ENCODE results near the gene ZDHHC7. TPM values are rescaled to one million over a fixed set of nuclear protein-coding genes. Genes with fewer than 3 reads are reported as not detected.
A peak's percentile ranks its signal among the peaks of the same experiment; 100 is the strongest.

The ZDHHC7 gene
- total RNA-seq, 4 donors from 2014 or later = 24.8 to 89.1 (median 69.6) TPM

DNA sequence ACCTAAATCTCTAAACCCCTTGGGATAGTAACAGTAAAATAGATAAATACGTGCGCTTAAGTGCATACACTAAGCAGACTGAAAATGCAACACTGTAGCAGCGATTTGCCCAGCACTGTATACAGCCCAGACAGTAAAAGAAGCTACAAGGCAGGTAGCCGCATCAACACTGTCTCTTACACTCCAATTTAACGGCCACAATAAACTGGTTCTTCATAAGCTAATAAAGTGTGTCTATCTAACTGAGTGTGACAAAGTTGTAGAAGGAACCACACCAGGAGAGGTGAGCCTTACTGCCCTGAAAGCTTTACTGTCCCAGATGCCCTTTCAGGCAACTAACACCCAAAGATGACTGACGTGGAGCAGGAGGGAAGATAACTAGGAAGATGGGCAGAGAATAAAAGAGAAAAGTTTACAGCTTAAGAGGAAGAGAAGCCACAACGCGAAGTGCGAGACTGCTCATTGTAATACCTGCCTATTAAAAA lies 847 bp downstream of the ZDHHC7 start:
- Histone ChIP-seq H3K4me3 (peak overlapping the region; percentile 72 to 93 (median 82)), H3K9me3 (no peaks in the 10 kb centered on the region), H3K27ac (peak overlapping the region; percentile 92 to 98 (median 92)), H3K36me3 (no peaks in the 10 kb centered on the region), H3K4me1 (peaks cover 0 to 47% (median 5%) of the 10 kb centered on the region in 4 donors), H3K27me3 (no peaks in the 10 kb centered on the region)
- DNase-seq = no peak
- TF ChIP-seq, protein P1, sequence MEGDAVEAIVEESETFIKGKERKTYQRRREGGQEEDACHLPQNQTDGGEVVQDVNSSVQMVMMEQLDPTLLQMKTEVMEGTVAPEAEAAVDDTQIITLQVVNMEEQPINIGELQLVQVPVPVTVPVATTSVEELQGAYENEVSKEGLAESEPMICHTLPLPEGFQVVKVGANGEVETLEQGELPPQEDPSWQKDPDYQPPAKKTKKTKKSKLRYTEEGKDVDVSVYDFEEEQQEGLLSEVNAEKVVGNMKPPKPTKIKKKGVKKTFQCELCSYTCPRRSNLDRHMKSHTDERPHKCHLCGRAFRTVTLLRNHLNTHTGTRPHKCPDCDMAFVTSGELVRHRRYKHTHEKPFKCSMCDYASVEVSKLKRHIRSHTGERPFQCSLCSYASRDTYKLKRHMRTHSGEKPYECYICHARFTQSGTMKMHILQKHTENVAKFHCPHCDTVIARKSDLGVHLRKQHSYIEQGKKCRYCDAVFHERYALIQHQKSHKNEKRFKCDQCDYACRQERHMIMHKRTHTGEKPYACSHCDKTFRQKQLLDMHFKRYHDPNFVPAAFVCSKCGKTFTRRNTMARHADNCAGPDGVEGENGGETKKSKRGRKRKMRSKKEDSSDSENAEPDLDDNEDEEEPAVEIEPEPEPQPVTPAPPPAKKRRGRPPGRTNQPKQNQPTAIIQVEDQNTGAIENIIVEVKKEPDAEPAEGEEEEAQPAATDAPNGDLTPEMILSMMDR (IDR thresholded peaks at IDR 0.05) = no peak
- TF ChIP-seq POLR2A (IDR thresholded peaks at IDR 0.05) = peak in 1 of 2 donors; percentile 40

DNA sequence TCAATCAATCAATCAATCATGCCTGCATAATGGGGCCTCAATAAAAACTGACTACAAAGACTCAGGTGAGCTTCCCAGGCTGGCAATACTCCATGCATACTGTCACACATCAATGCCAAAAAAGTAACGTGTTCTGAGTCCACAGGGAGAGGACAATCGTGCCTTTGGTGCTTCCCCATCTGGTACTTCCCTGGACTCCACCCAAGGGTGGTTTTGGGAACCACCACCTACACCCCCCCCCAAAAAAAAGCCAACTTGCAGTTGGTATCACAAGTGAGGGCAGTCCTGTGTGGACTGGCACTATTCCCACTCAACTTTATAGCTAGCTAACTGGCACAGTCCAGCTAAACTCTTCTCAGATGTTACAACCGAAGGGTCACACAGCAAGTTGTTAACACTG lies 3.1 kb downstream of the ZDHHC7 start:
- Histone ChIP-seq H3K27me3 (no peaks in the 10 kb centered on the region), H3K4me1 (peaks cover 0 to 66% (median 6%) of the 10 kb centered on the region in 4 donors)
- TF ChIP-seq POLR2A (IDR thresholded peaks at IDR 0.05) = no peak
- TF ChIP-seq, protein P1 (IDR thresholded peaks at IDR 0.05) = no peak

DNA sequence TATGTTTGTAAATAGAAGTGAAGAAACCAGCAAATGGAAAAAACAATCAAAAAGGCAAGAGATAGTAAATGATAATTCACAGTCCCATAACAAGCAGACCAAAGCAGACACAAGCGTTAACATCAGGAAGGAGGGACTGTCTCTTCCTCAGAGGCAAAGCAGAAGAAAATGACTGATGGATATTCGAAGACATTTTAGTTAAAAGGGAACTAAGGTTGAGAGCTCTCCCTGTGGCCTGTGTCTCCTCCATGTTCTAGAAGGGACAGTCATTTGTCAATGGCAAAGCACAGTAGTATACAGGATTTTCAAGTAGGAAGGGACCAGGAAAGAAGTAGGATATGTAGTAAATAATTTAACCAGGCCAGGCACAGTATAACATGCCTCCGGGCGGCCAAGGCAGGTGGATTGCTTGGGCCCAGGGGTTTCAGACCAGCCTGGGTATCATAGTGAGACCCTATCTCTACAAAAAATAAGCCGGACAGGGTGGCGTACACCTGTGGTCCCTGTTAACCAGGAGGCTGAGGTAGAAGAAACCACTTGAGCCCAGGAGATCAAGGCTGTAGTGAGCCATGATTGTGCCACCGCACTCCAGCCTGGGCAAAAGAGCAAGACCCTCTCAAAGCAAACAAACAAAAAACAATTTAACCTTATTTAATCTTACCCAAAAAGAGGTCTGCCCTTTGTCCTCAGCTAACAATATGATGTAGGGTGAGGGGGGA lies 3.7 kb downstream of the ZDHHC7 start:
- Histone ChIP-seq H3K27ac (no peak overlapping the region), H3K27me3 (no peaks in the 10 kb centered on the region), H3K36me3 (no peaks in the 10 kb centered on the region), H3K4me1 (peaks cover 2 to 69% (median 12%) of the 10 kb centered on the region in 4 donors), H3K4me3 (no peak overlapping the region), H3K9me3 (no peaks in the 10 kb centered on the region)
- DNase-seq = no peak
- TF ChIP-seq, protein P1 (IDR thresholded peaks at IDR 0.05) = no peak
- no peak for TF ChIP-seq POLR2A (IDR thresholded peaks at IDR 0.05)

More for the DNA sequence above, 3.1 kb downstream of the ZDHHC7 start:
- no peak overlapping the region for H3K27ac ChIP-seq
- no peak overlapping the region for H3K4me3 ChIP-seq
- H3K9me3 ChIP-seq = no peaks in the 10 kb centered on the region
- DNase-seq = no peak
- H3K36me3 ChIP-seq = no peaks in the 10 kb centered on the region

DNA sequence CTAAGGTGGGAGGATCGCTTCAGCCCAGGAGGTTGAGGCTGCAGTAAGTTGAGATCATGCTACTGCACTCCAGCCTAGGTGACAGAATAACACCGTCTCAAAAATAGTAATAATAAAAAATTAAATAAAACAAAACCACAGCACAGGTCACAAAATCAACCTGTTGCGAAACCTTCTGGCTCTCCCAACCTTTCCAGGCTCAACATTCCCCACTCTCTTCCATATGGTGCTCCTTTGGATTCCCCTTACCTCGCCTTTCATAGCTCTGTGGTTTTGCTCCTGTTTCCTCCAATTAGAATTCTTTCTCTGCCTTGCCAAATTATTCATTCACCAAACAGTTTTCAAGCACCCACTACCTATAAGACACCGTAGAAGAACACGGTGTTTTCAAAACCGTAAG lies 4.7 kb downstream of the ZDHHC7 start:
- no peaks in the 10 kb centered on the region for H3K9me3 ChIP-seq
- peaks cover 2 to 71% (median 16%) of the 10 kb centered on the region in 4 donors for H3K4me1 ChIP-seq
- H3K27ac ChIP-seq = no peak overlapping the region
- no peak for TF ChIP-seq POLR2A (IDR thresholded peaks at IDR 0.05)
- TF ChIP-seq, protein P1 (IDR thresholded peaks at IDR 0.05) = no peak
- no peaks in the 10 kb centered on the region for H3K36me3 ChIP-seq
- no peak overlapping the region for H3K4me3 ChIP-seq
- no peaks in the 10 kb centered on the region for H3K27me3 ChIP-seq
- DNase-seq = no peak

DNA sequence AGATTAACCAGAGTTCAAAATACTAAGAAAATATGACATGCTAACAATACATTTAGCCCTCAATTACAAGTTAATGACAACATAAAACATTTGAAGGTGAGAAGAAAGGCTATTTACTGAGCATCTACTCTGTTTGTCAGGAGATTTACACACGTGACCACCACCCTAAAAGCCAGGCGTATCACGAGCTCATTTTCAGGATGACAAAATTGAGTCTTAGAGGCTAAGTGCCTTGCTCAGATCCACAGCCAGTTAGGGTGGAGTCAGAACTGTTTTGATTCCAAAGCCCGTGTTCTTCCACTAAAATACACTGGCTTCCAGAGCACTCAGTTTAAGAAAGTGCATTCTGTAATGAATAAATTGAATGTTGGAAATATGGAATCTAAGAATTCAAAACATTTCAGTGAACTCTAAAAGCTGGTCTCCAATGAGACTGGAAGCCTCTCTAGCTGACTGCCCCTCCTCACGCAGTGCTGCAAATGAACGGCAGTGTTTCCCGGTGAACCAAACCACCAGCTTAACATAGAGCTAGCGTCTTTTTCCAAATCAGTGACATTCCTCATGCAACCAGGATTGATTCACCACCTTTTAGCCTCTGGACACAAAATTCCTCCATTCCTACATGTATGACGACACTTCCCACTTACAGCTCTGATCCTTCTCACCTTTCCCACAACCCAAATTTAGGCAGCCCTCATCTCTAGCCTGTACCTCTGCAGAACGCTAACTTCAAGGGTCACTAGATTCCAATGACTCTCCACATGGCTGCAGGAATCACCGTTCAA lies 5.9 kb downstream of the ZDHHC7 start:
- TF ChIP-seq POLR2A (IDR thresholded peaks at IDR 0.05) = no peak
- TF ChIP-seq, protein P1 (IDR thresholded peaks at IDR 0.05) = no peak
- DNase-seq = no peak
- Histone ChIP-seq H3K9me3 (no peaks in the 10 kb centered on the region), H3K4me1 (peaks cover 2 to 81% (median 16%) of the 10 kb centered on the region in 4 donors), H3K36me3 (no peaks in the 10 kb centered on the region), H3K4me3 (no peak overlapping the region), H3K27me3 (no peaks in the 10 kb centered on the region), H3K27ac (peak overlapping the region in 3 of 4 donors; percentile 54 to 76 (median 63))
